ENCODE results near the gene IL6. TPM values are rescaled to one million over a fixed set of nuclear protein-coding genes. Genes with fewer than 3 reads are reported as not detected.
"Not testable (repeated sequence)": the region's sequence is repeated elsewhere in the genome, so short reads cannot be mapped to it uniquely, and the experiment has no call there.

The IL6 gene
- total RNA-seq, 1 donor from 2014 or later = 1.2 TPM

DNA sequence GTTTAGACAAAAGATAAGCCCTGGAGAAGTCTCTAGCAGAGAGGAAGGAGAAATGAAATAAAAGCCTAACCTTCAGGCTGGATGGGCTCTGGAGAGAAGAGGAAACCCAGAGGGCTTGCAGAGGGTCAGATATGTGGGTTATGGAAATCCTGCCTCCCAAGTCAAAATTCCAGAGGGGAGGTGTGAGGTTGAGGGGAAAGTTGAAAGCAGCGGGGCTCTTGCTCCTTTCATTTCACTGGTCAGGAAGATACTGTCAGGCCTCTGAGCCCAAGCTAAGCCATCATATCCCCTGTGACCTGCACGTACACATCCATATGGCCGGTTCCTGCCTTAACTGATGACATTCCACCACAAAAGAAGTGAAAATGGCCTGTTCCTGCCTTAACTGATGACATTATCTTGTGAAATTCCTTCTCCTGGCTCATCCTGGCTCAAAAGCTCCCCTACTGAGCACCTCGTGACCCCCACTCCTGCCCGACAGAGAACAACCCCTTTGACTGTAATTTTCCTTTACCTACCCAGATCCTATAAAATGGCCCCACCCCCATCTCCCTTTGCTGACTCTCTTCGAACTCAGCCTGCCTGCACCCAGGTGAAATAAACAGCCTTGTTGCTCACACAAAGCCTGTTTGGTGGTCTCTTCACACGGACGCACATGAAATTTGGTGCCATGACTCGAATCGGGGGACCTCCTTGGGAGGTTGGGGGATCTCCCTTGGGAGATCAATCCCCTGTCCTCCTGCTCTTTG is 23.7 kb upstream of the IL6 start:
- intact Hi-C loops (cut with micrococcal nuclease) = not testable (repeated sequence)

DNA sequence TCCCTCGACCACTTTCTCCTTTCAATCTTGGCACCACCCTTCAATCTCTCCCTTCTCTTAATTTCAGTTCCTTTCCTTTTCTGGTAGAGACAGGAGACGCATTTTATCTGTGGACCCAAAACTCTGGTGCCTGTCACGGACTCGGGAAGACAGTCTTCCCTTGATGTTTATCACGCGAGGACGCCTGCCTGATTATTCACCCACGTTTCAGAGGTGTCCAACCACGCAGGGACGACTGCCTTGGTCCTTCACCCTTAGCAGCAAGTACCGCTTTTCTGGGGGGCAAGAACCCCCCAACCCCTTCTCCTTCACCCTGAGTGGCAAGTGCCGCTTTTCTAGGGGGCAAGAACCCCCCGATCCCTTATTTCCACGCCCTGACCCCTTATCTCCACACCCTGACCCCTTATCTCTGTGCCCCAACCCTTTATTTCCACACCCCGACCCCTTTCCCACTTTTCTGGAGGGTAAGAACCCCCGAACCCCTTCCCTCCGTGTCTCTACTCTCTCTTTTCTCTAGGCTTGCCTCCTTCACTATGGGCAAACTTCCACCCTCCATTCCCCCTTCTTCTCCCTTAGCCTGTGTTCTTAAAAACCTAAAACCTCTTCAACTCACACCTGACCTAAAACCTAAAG is 22.9 kb upstream of the IL6 start:
- intact Hi-C loops (cut with micrococcal nuclease) = not testable (repeated sequence)

DNA sequence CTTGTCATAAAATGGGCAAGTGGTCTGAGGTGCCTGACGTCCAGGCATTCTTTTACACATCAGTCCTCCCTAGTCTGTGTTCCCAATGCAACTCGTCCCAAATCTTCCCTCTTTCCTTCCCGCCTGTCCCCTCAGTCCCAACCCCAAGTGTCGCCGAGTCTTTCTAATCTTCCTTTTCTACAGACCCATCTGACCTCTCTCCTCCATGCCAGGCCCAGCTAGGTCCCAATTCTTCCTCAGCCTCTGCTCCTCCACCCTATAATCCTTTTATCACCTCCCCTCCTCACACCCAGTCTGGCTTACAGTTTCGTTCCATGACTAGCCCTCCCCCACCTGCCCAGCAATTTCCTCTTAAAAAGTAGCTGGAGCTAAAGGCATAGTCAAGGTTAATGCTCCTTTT is 22.3 kb upstream of the IL6 start:
- intact Hi-C loops (cut with micrococcal nuclease) = not testable (repeated sequence)

DNA sequence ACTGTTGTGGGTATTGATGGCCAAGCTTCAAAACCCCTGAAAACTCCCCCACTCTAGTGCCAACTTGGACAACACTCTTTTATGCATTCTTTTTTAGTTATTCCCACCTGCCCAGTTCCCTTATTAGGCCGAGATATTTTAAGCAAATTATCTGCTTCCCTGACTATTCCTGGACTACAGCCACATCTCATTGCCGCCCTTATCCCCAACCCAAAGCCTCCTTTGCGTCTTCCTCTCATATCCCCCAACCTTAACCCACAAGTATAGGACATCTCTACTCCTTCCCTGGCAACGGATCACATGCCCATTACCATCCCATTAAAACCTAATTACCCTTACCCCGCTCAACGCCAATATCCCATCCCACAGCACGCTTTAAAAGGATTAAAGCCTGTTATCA is 21.1 kb upstream of the IL6 start:
- intact Hi-C loops (cut with micrococcal nuclease) = not testable (repeated sequence)

DNA sequence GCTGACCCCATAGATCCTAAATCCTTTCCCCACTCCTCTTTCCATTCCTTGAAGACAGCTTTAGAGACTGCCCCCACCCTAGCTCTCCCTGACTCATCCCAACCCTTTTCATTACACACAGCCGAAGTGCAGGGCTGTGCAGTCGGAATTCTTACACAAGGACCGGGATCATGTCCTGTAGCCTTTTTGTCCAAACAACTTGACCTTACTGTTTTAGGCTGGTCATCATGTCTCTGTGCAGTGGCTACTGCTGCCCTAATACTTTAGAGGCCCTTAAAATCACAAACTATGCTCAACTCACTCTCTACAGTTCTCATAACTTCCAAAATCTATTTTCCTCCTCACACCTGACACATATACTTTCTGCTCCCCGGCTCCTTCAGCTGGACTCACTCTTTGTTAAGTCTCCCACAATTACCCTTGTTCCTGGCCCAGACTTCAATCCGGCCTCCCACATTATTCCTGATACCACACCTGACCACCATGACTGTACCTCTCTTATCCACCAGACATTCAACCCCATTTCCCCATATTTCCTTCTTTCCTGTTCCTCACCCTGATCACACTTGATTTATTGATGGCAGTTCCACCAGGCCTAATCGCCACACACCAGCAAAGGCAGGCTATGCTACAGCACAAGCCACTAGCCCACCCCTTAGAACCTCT is 19.8 kb upstream of the IL6 start:
- intact Hi-C loops (cut with micrococcal nuclease) = not testable (repeated sequence)

DNA sequence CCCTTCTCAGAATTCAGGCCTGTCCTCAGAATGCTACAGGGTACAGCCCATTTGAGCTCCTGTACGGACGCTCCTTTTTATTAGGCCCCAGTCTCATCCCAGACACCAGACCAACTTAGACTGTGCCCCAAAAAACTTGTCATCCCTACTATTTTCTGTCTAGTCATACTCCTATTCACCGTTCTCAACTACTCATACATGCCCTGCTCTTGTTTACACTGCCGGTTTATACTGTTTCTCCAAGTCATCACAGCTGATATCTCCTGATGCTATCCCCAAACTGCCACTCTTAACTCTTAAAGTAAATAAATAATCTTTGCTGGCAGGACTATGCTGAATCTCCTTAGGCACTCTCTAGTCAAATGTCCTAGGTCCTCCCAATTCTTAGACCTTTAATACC is 18.8 kb upstream of the IL6 start:
- intact Hi-C loops (cut with micrococcal nuclease) = not testable (repeated sequence)

DNA sequence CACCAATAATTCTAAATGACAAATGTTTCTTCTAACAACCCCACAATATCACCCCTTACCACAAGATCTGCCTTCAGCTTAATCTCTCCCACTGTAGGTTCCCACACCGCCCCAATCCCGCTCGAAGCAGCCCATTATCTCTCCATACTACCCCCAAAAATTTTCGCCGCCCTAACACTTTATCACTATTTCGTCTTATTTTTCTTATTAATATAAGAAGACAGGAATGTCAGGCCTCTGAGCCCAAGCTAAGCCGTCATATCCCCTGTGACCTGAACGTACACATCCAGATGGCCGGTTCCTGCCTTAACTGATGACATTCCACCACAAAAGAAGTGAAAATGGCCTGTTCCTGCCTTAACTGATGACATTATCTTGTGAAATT is 18.3 kb upstream of the IL6 start:
- intact Hi-C loops (cut with micrococcal nuclease) = not testable (repeated sequence)

DNA sequence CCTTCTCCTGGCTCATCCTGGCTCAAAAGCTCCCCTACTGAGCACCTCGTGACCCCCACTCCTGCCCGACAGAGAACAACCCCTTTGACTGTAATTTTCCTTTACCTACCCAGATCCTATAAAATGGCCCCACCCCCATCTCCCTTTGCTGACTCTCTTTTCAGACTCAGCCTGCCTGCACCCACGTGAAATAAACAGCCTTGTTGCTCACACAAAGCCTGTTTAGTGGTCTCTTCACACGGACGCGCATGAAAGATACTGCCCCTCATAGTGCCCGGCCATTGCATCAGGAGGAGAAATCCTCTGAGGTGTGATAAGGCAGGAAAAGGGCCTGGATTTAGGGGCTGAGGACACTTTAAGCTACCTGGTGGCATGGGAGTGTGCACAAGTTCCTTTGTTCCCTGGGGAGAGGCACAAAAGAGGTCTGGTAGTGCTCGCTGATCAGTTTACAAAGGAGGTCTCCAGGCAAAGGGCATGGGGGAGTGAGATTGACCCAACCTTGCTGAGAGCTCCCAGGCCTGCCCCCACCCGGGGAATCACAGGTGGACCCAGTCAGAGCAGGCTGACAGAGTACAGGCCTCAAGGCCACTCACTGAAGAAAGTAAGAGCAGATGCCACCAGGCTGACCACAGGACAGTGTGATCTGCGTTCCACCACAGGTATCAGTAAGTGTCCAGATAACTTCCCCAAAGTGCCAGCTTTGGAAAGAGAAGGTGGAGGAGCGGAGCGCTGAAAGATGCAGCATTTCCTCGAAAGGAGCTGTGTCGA is 17.8 kb upstream of the IL6 start:
- intact Hi-C loops (cut with micrococcal nuclease) = not testable (repeated sequence)

DNA sequence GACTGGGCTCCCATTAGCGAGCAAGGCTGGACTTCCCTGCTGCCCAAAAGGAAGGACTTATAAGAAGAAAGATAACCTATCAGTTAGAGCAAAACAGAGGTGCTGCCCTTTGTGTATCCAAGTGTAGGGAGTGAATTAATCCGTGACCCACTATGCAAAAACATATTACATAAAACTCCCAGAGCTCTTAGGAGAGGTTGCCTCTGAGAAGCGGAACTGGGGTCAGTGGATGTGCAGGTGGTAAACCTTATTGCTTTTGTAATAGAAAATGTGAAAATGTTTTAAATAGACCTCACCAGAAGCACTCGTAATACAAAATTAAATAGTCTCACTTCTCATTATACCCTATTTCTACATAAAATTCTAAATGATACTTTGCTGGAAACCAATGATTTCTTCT is 17.1 kb upstream of the IL6 start:
- intact Hi-C loops (cut with micrococcal nuclease) = no loop called here

DNA sequence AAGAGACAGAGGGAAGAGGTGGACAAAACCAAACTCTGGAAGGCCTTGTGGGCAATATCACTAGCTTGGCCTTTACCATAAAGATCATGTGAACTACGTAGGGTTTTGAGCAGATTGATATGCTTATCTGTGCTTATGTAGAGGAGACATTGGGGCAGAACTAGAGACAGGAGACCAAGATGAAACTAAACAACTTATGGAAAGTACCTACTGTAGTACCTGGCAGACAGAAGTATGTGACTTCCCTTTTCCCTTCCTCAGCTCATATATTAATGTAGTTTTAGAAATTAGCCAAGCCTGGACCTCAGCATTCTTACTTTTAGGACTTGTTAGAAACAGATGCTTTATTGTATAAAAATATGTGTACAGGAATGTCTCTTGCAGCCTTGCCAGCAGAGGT is 14.0 kb upstream of the IL6 start:
- intact Hi-C loops (cut with micrococcal nuclease) = no loop called here

DNA sequence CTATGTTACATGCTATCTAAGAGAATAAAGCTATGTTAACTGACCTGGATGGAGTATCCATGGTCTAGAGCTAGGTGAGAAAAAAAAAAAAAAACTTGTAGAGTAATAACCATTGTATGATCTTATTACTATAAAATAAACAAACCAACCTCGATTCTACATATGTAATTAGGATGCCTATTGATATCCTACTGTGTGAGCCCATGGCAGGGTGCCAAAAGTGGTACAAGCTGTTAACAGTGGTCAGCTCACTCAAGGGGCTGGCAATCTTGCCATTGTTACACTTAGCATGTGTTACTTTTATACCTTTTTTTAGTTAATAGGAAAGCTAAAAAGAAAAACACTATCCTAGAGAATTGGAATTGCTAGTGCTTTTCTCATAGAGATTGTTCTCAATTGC is 13.5 kb upstream of the IL6 start:
- intact Hi-C loops (cut with micrococcal nuclease) = no loop called here

DNA sequence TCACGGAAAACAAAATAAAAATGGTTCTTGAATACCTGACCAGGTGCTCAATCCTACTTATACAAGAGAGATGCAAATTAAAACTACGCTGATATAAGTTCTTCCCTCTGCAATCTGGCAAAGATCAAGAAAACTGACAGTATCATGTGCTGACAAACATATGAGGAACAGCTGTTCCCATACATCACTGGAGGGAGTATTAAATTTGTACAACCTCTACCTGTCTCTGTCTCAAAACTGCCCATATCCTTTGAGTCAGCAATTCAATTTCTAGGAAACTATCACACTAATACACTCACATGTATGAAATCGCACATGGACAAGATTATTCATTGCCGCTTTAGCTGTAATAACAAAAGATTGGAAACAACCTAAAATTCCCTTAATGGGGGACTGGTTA is 11.0 kb upstream of the IL6 start:
- intact Hi-C loops (cut with micrococcal nuclease) = no loop called here

DNA sequence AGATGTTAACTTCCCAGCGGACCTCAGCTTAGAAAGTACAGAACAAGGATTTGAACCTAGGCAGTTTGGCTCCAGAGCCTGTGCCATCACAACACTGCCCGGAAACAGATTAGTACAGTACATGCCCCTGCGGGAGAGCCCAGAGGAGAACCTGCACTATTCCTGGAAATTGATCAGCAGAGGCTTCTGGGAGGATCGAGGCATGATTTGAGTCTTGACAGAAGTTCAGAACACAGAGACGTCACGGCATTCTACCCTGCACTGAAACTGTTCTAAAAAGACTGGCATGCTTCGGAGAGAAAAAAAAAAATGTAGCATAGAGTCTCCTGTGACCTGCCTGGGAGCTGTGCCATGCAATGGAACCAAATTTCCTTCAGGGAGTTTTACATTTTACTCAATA is 9.2 kb upstream of the IL6 start:
- intact Hi-C loops (cut with micrococcal nuclease) = no loop called here

DNA sequence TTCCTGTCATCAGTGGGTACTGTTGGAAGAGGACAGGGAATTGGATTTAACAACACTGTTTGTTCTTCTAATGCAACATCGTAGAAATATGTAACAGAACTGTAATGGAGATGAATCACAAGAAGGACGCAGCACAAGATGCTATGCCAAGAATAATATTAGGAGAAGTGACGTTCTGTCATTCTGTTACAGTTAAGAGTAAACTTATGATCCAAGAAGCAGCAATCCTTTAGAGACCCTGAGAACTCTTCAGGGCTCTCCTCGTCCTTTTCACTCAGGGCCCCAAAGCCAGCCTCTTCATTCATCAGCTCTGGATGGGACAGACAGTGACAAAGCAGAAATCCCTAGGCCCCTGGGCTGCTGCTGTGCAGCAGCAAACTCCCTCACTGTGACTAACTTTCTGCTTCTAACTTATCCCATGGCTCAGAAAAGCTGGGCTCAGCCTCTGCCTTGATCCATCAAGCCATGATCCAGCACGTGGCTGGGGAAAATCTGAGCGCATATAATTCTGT is 8.7 kb upstream of the IL6 start:
- intact Hi-C loops (cut with micrococcal nuclease) = no loop called here

DNA sequence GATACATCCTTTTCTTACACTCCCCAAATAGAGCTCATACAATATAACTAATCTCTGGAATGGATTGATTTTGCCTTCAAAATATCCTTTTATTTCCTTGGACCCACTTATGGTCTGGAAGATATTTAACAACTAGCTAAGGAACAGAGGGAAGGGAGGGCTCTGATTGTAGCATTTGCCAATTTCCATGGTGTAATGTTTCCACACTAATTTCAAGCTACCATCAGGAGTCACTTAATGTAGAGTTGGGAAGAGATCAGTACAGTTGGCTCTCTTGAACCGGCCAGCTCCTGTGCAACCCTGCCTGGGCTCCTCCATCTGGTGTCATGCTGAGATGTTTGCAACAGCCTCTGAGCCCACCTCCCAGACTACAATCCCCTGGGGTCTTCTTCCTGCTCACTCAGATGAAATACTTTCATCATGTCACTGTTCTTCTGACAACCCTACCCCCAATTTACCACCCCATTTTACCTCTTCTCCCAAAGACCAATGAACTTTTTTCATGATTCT is 8.0 kb upstream of the IL6 start:
- intact Hi-C loops (cut with micrococcal nuclease) = no loop called here

DNA sequence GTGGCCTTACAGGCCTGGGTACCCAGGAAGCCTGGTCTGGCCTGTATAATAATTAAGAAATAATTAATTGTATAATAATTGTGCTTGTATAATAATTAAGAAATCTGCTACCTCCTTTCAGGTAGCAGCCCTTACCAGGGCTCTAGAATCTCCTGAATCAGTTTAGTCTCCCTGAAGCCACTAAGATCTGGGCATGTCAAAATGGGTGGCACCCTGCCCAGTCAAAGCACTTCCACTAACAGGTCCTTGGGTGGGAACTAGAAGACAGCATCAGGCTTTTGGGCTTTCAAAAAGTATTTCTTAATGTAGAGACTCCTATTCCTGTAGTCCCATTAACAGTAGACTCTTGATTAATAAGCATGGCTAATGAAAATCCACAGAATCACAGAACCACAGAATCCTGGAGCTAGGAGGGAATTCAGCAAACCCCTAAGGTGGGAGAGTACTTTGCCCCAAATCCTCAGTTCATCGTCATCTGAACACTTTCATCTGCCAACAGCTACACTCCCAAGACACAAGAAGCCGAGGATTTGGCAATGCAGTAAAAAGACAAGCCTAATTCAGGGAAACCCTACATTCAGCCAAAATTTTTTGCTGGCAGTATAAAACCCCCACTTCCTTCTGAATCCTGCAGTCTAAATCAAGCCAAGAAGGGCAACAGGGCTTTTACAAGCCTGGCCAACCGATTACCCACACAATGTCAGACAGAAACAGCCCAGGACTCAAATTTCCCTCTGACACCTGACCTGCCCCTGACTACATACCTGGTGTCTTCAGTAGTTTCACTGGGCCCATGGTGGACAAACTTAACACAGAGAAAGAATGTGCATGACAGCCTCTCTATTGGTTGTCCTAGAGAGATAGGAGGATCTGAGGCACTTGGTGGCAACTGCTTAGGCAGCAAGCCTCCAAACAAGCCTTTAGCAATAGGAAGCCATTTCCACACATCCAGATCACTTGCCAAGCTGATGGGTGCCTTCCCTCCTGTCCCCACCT is 5.9 kb upstream of the IL6 start:
- intact Hi-C loops (cut with micrococcal nuclease) = no loop called here

DNA sequence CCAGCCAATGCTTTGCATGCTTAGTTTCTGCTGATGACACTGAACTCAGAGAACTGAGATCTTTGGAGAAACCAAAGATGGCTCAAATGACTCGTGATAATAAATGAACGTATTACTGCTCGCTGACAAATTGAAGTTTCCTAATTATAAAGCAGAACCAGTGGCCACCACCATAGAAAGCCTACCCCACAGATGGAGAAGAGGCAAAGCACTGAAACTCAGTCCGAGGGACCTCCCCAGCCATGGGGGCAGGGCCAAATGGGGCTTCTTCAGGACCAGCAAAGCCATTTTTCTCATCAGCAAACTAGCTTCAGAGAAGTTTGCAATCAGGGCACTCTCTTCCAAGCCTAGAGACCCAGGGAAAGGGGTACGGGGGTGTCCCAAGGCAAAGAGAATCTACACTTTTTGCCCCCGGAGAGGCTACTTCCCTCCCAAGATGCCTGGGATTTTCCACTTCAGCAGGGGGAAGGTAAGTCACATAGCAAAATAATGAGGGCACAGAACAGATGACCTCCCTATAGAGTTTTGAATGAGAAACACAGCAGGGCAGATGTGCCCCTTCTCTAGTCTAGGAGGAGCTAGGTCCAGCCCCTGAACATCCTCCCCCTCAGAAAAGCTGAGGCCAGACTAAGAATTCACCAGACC is 4.3 kb upstream of the IL6 start:
- intact Hi-C loops (cut with micrococcal nuclease) = no loop called here

DNA sequence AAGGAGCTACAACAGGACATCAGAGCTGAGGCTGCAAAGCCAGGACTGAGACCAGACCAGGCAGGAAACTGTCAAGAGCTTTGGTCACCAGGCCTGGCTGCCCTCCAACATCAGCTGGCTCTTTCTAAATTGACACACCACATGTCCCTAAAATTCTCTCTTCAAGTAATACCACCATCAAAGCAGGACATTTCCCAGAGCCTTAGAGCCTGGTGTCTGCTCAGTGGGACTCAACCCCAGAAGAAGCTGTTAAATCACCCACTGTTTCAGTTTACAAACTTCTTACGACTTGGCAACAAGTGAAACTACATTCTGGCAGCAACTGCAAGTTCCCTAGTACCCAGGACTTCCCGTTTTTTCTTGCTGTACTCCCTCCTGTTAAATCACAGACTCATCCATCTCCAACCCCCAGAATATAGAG is 3.8 kb upstream of the IL6 start:
- intact Hi-C loops (cut with micrococcal nuclease) = no loop called here

DNA sequence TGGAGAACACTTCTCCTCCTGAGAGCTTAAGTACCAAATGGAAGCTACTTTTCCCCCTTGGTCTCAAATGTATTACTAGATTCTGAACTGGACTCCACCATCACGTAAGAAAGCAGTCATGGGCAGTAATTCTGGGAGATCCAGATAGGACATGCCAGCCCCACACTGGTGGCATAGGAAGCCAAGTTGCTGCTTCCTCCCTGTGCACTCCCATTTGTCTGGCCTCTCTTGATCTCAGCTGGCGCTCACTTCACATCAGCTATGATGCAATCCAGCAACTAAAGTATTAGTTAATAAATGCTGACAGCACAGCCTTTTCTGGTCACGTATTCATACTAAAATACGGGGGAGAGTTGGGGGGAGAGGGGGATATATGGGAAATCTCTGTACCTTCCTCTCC is 3.4 kb upstream of the IL6 start:
- intact Hi-C loops (cut with micrococcal nuclease) = no loop called here

DNA sequence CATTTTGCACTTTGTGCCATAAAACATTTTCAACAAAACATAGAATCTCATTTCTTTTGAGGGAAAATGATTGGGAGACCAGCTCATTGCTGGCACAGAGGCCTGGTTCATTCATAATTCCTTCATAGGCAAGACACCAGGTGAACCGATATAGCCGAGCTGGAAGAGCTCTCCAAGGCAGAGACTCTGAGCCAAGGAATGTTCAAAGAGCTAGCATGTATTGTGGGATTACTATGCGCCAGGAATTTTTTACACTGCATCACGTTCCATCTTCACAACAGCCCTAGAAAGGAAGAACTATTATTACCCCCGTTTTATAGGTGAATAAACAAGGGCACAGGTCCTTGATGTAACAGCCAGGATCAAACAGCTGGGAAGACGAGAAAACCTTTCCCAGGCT is 2.1 kb upstream of the IL6 start:
- intact Hi-C loops (cut with micrococcal nuclease) = no loop called here

Data from T-helper 1 cell treated with Interleukin-12 subunit alpha and Interleukin-12 subunit beta and Interleukin-4 antibody, amounts not matched to agents 30 ng/mL and 1 ng/mL, for 36 hours (primary cell).